Activated CD4-positive, alpha-beta memory T cell treated with anti-CD3 and anti-CD28 coated beads for 36 hours (primary cell): ENCODE data around the gene ARHGAP6. TPM values are rescaled to one million over a fixed set of nuclear protein-coding genes. Genes with fewer than 3 reads are reported as not detected.
"Not testable (repeated sequence)": the region's sequence is repeated elsewhere in the genome, so short reads cannot be mapped to it uniquely, and the experiment has no call there.

Source experiments
- CTCF ChIA-PET: fragments of 350-600 bp; sonication (Branson Sonifier 250); formaldehyde crosslinking; loops from one replicate; lab custom pipeline; 2021; ENCODE audit warnings: antibody characterized with exemption, inconsistent platforms; lab: Charles Lee
- POLR2A ChIA-PET: fragments of 350-600 bp; sonication (Branson Sonifier 250); formaldehyde crosslinking; loops from one replicate; lab custom pipeline; 2021; ENCODE audit warnings: antibody characterized with exemption; lab: Charles Lee
- DNase-seq: peaks from one replicate; pipeline ENCODE4 v3.0.0-alpha.2; 2020
- H3K27ac Mint-ChIP-seq: one replicate; pipeline ENCODE4 v1.8.0; 2021; ENCODE audit warnings: mixed read lengths
- H3K27me3 Mint-ChIP-seq: one replicate; pipeline ENCODE4 v1.8.0; 2021; ENCODE audit warnings: mixed read lengths
- H3K36me3 Mint-ChIP-seq: one replicate; pipeline ENCODE4 v1.8.0; 2021; ENCODE audit warnings: mixed read lengths
- H3K4me1 Mint-ChIP-seq: one replicate; pipeline ENCODE4 v1.8.0; 2021; ENCODE audit warnings: low read depth, mixed read lengths
- H3K4me3 Mint-ChIP-seq: one replicate; pipeline ENCODE4 v1.8.0; 2021; ENCODE audit warnings: mild to moderate bottlenecking, mixed read lengths
- H3K9me3 Mint-ChIP-seq: one replicate; pipeline ENCODE4 v1.8.0; 2021; ENCODE audit warnings: mixed read lengths
- intact Hi-C: fragments of 100-400 bp; cut with micrococcal nuclease; formaldehyde crosslinking; loops from one replicate; pipeline ENCODE4 v1.15.1; 2023
- total RNA-seq, 2 experiments: library from RNA; stranded (reverse); gene quantifications; one replicate each; pipeline ENCODE4 v1.2.3, GENCODE V29; 2021

Gene ARHGAP6
- total RNA-seq, 2 experiments from 2014 or later, result not detected

DNA sequence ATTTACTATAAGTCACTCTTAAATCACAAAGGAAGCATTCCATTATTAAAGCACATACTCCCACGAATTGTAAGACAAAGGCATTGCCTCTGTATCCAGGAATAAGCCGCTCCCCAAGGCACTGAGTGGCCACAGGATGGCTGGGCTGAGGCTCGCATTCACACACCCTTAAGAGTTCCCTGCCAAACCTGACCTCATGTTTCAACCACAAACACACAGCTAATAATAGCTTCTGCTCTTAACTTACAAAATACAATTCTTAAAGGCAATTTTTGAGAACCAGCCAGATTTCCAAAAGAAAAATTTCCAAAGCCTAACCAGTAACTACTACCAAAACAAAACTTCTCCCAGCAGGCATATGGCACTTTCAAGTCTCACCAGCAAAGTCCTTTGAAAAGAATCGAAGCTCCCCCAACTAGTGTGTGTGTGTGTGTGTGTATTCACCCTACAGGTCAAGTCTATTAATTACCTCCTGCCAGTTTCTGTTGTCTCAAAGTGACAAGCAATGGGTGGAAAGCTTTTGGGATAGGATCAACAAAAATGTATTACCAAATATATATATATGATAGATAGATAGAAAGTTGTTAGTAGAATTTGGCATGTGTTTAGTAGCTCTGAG lies 36.0 kb downstream of the ARHGAP6 start:
- no peak for DNase-seq
- intact Hi-C loops, result no loop called here
- H3K27me3 Mint-ChIP-seq, result peaks cover 7% of the 10 kb centered on the region

DNA sequence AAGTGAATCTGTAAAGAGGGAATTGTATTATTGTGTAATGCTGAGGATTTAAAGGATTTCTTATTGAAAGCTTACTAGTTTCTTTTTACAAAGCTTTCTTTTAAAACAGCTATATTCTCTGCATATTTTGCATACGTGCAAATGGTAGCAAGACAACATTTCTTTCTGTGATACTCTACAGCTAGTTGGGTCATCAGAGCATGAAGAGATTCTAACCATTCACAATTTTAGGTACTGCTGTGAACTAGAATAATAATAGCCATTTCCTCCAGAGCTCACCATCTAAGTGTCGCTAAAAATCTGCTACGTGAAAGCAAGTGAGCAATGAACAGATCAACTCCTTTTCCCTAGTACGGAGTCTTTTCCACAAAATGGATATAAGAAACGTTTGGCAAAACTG lies 37.3 kb downstream of the ARHGAP6 start:
- intact Hi-C loops, result no loop called here
- DNase-seq, result no peak
- Mint-ChIP-seq H3K4me3 (no peak overlapping the region), H3K27ac (no peak overlapping the region), H3K36me3 (no peaks in the 10 kb centered on the region), H3K9me3 (peaks cover 3% of the 10 kb centered on the region), H3K4me1 (no peaks in the 10 kb centered on the region), H3K27me3 (peaks cover 6% of the 10 kb centered on the region)
- POLR2A ChIA-PET, result no interaction called here
- CTCF ChIA-PET, result no interaction called here

More for the DNA sequence above, 36.0 kb downstream of the ARHGAP6 start:
- CTCF ChIA-PET, result no interaction called here
- H3K4me1 Mint-ChIP-seq, result no peaks in the 10 kb centered on the region
- H3K9me3 Mint-ChIP-seq, result peaks cover 3% of the 10 kb centered on the region
- H3K27ac Mint-ChIP-seq, result no peak overlapping the region
- H3K4me3 Mint-ChIP-seq, result no peak overlapping the region
- POLR2A ChIA-PET, result no interaction called here
- no peaks in the 10 kb centered on the region for H3K36me3 Mint-ChIP-seq

DNA sequence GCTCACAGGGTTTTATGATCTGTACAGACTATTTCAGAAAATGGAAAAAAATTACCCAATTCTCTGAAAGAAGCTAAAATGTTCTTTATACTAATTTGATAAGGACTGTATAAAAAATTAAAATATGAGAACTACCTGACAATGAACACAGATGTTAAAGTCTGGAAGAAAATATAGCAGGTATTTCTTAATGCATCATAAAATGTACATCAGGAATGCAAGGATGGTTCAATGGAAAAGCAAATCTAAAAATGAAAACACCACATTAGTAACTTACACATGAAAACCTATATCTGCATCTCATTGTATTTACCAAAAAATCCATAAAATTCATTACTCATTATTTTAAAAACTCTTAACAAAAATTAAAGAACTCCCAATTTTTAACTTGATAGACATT lies 39.4 kb downstream of the ARHGAP6 start:
- ChIA-PET CTCF (no interaction called here), POLR2A (no interaction called here)
- Mint-ChIP-seq H3K4me1 (no peaks in the 10 kb centered on the region), H3K4me3 (no peak overlapping the region), H3K27me3 (peaks cover 4% of the 10 kb centered on the region), H3K27ac (no peak overlapping the region), H3K9me3 (peaks cover 3% of the 10 kb centered on the region), H3K36me3 (no peaks in the 10 kb centered on the region)
- DNase-seq, result no peak
- intact Hi-C loops, result no loop called here

DNA sequence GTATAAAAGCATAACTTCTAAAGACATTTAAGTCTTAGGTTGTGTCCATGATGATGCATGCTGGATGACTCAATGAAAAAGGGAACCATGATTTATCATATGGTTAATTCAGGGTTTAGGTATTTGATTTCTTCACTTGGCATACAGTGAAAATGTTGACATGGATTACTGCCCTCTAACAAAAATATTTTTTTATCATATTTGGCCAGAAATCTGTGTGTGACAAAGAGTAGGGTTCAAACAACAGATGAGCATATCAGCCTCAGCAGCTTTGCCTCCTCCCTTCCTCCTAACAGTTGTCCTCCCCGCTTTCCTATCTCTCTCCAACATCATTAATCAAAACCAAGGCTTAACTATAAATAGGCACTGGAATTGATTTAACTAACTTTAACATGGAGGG lies 46.3 kb downstream of the ARHGAP6 start:
- intact Hi-C loops, result no loop called here
- POLR2A ChIA-PET, result no interaction called here
- H3K27ac Mint-ChIP-seq, result no peak overlapping the region
- no peaks in the 10 kb centered on the region for H3K4me1 Mint-ChIP-seq
- H3K4me3 Mint-ChIP-seq, result no peak overlapping the region
- no peaks in the 10 kb centered on the region for H3K9me3 Mint-ChIP-seq
- CTCF ChIA-PET, result no interaction called here
- H3K36me3 Mint-ChIP-seq, result no peaks in the 10 kb centered on the region
- peaks cover 5% of the 10 kb centered on the region for H3K27me3 Mint-ChIP-seq
- DNase-seq, result no peak

DNA sequence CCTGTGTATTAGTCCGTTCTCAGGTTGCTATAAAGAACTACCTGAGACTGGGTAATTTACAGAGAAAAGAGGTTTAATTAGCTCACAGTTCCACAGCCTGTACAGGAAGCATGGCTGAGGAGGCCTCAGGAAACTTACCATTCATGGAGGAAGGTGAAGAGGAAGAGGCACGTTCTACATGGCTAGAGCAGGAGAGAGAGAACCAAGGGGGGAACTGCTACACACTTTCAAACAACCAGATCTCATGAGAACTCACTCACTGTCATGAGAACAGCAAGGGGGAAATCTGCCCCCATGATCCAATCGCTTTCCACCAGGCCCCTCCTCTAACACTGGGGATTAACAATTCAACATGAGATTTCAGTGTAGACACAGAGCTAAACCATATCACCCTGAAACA lies 51.5 kb downstream of the ARHGAP6 start:
- H3K27ac Mint-ChIP-seq, POLR2A ChIA-PET, H3K4me1 Mint-ChIP-seq, DNase-seq, CTCF ChIA-PET, intact Hi-C loops, H3K9me3 Mint-ChIP-seq, H3K27me3 Mint-ChIP-seq, H3K4me3 Mint-ChIP-seq, H3K36me3 Mint-ChIP-seq: not testable (repeated sequence)

DNA sequence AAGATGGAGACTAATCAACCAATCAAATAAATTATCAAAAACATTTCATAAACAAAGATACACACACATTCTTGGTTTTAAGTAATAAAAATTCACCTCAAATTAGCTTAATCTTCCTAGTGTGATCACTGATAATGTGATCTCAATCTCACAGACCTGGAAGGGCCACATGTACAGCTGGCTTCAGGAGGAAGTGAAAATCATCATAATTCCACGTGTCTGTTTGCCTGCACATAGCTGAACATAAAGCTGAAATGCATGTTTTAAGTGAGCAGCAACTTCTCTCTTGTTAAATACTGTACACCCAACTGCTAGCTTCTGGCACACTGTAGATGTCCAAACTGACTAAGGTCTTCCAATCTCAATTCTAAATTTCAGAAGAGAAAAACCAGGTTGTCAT lies 53.8 kb downstream of the ARHGAP6 start:
- DNase-seq, result no peak
- H3K27ac Mint-ChIP-seq, result no peak overlapping the region
- intact Hi-C loops, result no loop called here
- no peaks in the 10 kb centered on the region for H3K36me3 Mint-ChIP-seq
- no peaks in the 10 kb centered on the region for H3K9me3 Mint-ChIP-seq
- peaks cover 9% of the 10 kb centered on the region for H3K27me3 Mint-ChIP-seq
- ChIA-PET CTCF (interaction anchor here (1.2 kb wide), 1 partner anchor 69 kb away, joined by 3 read pairs; no protein-coding TSS in a partner anchor), POLR2A (no interaction called here)
- no peaks in the 10 kb centered on the region for H3K4me1 Mint-ChIP-seq
- no peak overlapping the region for H3K4me3 Mint-ChIP-seq

DNA sequence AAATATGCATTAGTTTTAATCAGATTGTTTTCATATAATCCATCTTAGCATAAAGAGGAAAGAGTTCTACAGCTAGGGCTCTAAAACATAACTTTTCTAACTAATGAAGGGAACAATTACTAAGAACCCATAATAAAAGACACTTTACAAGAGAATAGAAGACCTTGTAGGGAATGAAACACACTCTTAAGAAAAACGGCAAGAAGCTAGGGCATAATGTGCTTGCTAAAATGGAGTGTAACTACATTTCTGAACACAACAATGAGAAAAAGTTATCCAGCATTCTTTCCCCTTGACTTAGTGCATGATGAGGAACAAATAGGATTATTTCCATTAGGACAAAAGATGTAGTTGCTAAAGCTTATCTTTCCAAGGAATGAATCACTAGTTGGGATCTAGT lies 54.6 kb downstream of the ARHGAP6 start:
- no peak overlapping the region for H3K27ac Mint-ChIP-seq
- ChIA-PET CTCF (interaction anchor here (1.2 kb wide), 1 partner anchor 68 kb away, joined by 3 read pairs; no protein-coding TSS in a partner anchor), POLR2A (no interaction called here)
- no peaks in the 10 kb centered on the region for H3K36me3 Mint-ChIP-seq
- intact Hi-C loops, result no loop called here
- no peaks in the 10 kb centered on the region for H3K9me3 Mint-ChIP-seq
- H3K27me3 Mint-ChIP-seq, result peaks cover 9% of the 10 kb centered on the region
- no peaks in the 10 kb centered on the region for H3K4me1 Mint-ChIP-seq
- H3K4me3 Mint-ChIP-seq, result no peak overlapping the region
- no peak for DNase-seq

DNA sequence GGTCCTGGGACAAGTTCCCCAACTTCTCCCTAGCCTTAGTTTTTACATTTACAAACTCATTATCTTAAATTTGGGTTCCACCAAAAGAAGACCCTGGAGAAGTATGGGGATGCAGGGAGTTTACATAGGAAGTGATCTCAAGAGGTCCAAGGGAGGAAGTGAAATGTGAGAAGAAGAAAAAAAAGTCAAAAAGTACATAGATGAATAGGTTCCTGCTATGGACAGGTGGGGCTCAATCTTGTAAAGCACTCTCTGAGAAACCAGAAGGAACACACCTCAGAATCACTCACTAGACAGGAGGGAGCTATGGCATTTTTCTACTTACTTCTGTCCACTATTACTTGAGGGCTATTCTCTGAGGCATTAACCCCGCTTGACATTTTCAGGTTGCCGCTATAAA lies 56.6 kb downstream of the ARHGAP6 start:
- ChIA-PET POLR2A (no interaction called here), CTCF (no interaction called here)
- Mint-ChIP-seq H3K27ac (no peak overlapping the region), H3K9me3 (no peaks in the 10 kb centered on the region), H3K36me3 (no peaks in the 10 kb centered on the region), H3K27me3 (peaks cover 5% of the 10 kb centered on the region), H3K4me1 (no peaks in the 10 kb centered on the region), H3K4me3 (no peak overlapping the region)
- intact Hi-C loops, result no loop called here
- DNase-seq, result no peak

DNA sequence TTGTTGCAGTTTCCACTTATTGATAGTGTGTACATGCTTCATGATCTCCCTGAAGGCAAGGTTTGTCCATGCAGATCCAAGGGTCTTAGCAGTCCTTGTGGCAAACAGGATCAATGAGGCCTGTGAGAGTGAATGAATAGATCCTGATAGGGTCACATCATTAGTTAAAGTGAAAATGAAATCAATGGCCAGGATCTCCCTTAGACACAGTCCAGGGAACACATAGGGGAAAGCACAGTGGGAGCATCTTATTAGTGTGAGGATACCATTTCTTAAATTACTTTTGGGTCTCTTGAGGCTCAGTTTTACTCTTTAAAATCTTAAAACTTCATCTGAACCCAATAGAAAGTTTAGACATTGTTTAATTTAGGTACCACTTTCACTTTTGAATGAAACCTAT lies 59.3 kb downstream of the ARHGAP6 start:
- intact Hi-C loops, result no loop called here
- CTCF ChIA-PET, result no interaction called here
- H3K27ac Mint-ChIP-seq, result no peak overlapping the region

DNA sequence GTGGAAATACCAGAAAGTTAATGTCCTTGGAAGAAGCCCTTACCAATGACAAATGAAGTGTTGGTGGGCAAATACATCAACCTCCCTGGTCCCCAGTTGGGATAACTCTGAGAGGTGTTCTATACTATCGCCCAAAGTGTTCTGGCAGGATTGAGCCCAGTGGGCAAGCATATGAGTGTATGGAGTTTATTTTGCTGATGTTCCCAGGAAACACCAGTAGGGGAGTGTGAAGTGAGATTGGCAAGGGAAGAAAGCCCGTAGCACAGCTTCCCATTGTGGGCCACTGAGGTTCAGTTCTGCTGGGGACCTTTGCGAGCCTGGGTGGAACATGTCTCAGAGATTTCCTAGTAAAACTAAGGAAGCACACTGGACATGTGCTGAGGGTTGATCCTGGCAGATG lies 65.1 kb downstream of the ARHGAP6 start:
- no peak for DNase-seq
- H3K36me3 Mint-ChIP-seq, result no peaks in the 10 kb centered on the region
- H3K4me3 Mint-ChIP-seq, result no peak overlapping the region
- H3K4me1 Mint-ChIP-seq, result no peaks in the 10 kb centered on the region
- no peaks in the 10 kb centered on the region for H3K9me3 Mint-ChIP-seq
- intact Hi-C loops, result no loop called here
- H3K27me3 Mint-ChIP-seq, result no peaks in the 10 kb centered on the region
- no peak overlapping the region for H3K27ac Mint-ChIP-seq
- ChIA-PET POLR2A (no interaction called here), CTCF (no interaction called here)

More for the DNA sequence above, 59.3 kb downstream of the ARHGAP6 start:
- Mint-ChIP-seq H3K27me3 (peaks cover 3% of the 10 kb centered on the region), H3K4me1 (no peaks in the 10 kb centered on the region), H3K4me3 (no peak overlapping the region), H3K9me3 (no peaks in the 10 kb centered on the region), H3K36me3 (no peaks in the 10 kb centered on the region)
- DNase-seq, result no peak
- POLR2A ChIA-PET, result no interaction called here

DNA sequence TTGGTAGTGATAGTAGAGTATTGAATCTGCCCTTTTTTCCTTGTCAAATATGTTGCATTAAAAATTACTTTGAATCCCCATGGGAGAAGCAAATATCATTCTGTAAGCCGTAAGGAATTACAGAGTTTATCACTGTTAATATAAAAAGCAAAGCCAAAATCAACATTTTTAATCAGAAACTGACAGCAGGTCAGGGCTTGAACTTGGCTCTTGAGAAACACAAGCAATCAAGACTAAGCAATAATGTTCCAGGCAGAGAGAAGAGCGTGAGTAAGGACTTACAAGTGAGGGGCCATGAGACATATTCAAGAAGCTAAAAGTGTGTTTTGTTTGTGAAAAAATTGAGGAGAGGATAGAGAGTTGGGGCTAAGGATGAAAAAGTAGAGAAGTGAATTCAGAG lies 68.2 kb downstream of the ARHGAP6 start:
- no peak for DNase-seq
- Mint-ChIP-seq H3K4me1 (no peaks in the 10 kb centered on the region), H3K36me3 (no peaks in the 10 kb centered on the region), H3K4me3 (no peak overlapping the region), H3K27ac (no peak overlapping the region), H3K9me3 (no peaks in the 10 kb centered on the region), H3K27me3 (no peaks in the 10 kb centered on the region)
- CTCF ChIA-PET, result no interaction called here
- intact Hi-C loops, result no loop called here
- POLR2A ChIA-PET, result no interaction called here

DNA sequence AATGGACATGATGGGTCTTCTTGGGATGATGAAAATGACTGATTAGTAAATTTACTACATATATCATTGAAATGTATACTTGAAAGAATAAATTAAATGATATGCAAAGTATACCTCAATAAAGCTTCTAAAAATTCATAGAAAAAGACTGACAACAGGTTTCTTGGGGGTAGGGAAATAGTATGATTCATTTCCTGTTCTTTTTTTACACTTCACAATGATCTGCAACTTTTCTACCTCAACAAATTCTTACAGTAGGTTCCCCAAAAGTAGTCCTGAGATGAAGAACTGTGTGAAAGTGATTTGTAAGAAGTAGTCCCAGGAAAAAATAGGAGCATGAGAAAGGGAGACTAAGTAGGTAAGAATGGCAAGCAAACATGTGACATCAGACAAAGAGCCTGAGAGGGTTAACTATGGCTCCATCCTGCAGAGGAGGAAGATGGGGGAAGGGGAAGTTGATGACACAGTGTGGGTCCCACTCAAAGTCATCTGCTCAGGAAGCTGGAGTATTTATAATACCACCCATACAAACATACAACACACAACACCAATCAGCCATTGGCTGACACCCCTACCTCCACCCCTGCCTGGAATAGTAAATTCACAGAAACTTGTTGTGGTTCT lies 73.9 kb downstream of the ARHGAP6 start:
- DNase-seq, result no peak
- H3K36me3 Mint-ChIP-seq, result no peaks in the 10 kb centered on the region
- ChIA-PET CTCF (no interaction called here), POLR2A (no interaction called here)
- no peak overlapping the region for H3K4me3 Mint-ChIP-seq
- peaks cover 6% of the 10 kb centered on the region for H3K4me1 Mint-ChIP-seq
- H3K27ac Mint-ChIP-seq, result no peak overlapping the region
- no peaks in the 10 kb centered on the region for H3K9me3 Mint-ChIP-seq
- intact Hi-C loops, result no loop called here
- peaks cover 8% of the 10 kb centered on the region for H3K27me3 Mint-ChIP-seq

DNA sequence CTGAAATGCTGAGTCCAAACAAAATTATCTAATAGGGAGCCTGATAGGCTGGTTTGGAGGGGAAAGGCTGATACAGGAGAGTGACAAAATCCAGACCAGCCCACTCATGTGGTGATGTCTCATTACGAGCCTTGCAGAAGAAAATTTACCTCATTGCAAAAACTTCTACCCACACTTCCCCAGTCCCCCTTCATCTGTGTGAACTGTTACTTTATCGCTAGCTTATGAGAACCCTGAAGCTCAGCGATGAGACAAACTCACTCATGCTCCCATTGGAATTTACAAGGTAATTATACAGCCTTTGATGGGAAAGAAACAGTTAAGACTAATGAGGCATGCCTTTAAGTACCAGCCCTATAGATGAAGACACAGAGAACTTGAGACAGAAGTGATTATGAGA lies 76.1 kb downstream of the ARHGAP6 start:
- Mint-ChIP-seq H3K9me3 (peaks cover 3% of the 10 kb centered on the region), H3K4me1 (peaks cover 6% of the 10 kb centered on the region), H3K27ac (no peak overlapping the region), H3K4me3 (no peak overlapping the region), H3K27me3 (peaks cover 8% of the 10 kb centered on the region), H3K36me3 (no peaks in the 10 kb centered on the region)
- intact Hi-C loops, result no loop called here
- no peak for DNase-seq
- ChIA-PET POLR2A (no interaction called here), CTCF (no interaction called here)
